ENCODE results near the gene RPGRIP1L.
A peak's percentile ranks its signal among the peaks of the same experiment; 100 is the strongest.
"Not testable (repeated sequence)": the region's sequence is repeated elsewhere in the genome, so short reads cannot be mapped to it uniquely, and the experiment has no call there.

Gene RPGRIP1L

GRCh38 chr16:53695070-53695469 lies 8.6 kb downstream of the RPGRIP1L start:
- Histone ChIP-seq H3K9me3 (no peaks in the 10 kb centered on the region), H3K4me3 (no peak overlapping the region), H3K4me1 (no peaks in the 10 kb centered on the region; the same call in 1 of the 2 replicates), H3K36me3 (replicated peaks) (peaks cover 7% of the 10 kb centered on the region; the same call in 1 of the 2 replicates), H3K27me3 (ENCODE audit: low read depth) (no peaks in the 10 kb centered on the region)
- no peak for DNase-seq (ENCODE audit: low spot score in 2 of 2)
- in situ Hi-C loops (cut with MboI; ENCODE audit: low sequenced_read_pairs) = no loop called here

DNA sequence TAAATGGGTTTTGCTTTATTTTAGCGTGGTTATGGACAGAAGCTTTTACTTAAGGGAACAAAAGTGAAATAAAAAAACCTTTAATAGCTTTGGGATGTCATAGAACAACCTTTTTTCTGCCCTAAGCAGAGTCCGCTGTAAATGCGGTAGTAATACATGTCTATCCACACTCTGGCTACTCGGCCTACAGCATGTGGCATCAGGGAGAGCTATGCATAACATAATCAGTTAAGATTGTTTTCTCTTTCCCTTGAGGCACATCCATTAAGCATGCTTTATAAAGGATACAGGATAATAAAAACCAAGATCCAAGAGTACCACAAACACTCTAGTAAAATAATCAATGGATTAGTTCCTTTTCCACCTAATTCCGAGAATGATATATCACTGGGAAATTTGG lies 10.3 kb downstream of the RPGRIP1L start:
- Histone ChIP-seq H3K36me3 (replicated peaks) (peaks cover 7% of the 10 kb centered on the region; the same call in 1 of the 2 replicates), H3K4me3 (no peak overlapping the region), H3K27me3 (ENCODE audit: low read depth) (no peaks in the 10 kb centered on the region), H3K4me1 (no peaks in the 10 kb centered on the region; the same call in 1 of the 2 replicates), H3K9me3 (no peaks in the 10 kb centered on the region)
- peak in 1 of 2 experiments; percentile 15 for DNase-seq (ENCODE audit: low spot score in 2 of 2)
- in situ Hi-C loops (cut with MboI; ENCODE audit: low sequenced_read_pairs) = no loop called here

GRCh38 chr16:53692146-53692545 lies 11.5 kb downstream of the RPGRIP1L start:
- Histone ChIP-seq H3K27me3 (ENCODE audit: low read depth) (no peaks in the 10 kb centered on the region), H3K36me3 (replicated peaks) (peaks cover 7% of the 10 kb centered on the region; the same call in 1 of the 2 replicates), H3K9me3 (no peaks in the 10 kb centered on the region), H3K4me1 (no peaks in the 10 kb centered on the region; the same call in 1 of the 2 replicates), H3K4me3 (no peak overlapping the region)
- in situ Hi-C loops (cut with MboI; ENCODE audit: low sequenced_read_pairs) = no loop called here
- peak in 1 of 2 experiments; percentile 33 for DNase-seq (ENCODE audit: low spot score in 2 of 2)

DNA sequence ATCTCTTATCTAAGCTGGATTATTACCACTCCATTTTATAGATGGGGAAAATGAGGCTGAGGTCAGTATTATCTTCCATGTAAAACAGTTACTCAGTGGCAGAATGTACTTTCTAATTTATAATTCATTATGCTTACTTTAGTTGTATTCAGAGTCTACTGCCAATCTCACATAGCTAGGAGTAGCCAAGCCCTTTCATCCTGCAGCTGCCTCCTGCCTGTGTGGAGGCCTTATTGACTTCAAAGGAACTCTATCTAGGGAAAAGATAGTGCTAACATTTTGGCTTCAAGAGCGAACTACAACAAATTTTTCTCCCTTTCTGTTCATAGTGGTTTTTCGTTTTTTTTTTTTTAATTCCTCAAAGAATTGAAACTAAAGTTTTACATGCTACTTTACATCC lies 12.9 kb downstream of the RPGRIP1L start:
- DNase-seq (ENCODE audit: low spot score in 2 of 2) = no peak
- Histone ChIP-seq H3K4me1 (no peaks in the 10 kb centered on the region; the same call in 1 of the 2 replicates), H3K27me3 (ENCODE audit: low read depth) (no peaks in the 10 kb centered on the region), H3K36me3 (replicated peaks) (peaks cover 11% of the 10 kb centered on the region; the same call in 1 of the 2 replicates), H3K4me3 (no peak overlapping the region), H3K9me3 (no peaks in the 10 kb centered on the region)
- in situ Hi-C loops (cut with MboI; ENCODE audit: low sequenced_read_pairs) = no loop called here

DNA sequence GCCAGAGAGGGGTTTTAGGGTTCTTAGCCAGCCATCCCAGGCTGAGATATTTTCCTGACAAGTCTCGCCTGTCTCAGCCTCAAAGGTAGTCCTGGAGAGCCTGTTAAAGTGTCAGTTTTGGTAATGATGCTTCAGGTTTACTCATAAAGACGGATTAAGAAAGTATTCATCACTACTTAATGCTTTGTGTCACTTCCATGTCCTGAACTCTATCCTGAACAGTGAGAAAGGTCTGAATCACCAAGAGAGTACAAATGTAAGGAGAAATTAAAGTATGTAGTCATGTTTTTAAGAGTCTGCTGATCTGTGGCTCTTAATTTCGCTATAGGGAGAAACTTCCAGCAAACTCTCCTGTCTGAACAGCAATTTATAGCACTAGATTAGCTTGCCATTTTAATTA lies 14.0 kb downstream of the RPGRIP1L start:
- H3K9me3 ChIP-seq = no peaks in the 10 kb centered on the region

DNA sequence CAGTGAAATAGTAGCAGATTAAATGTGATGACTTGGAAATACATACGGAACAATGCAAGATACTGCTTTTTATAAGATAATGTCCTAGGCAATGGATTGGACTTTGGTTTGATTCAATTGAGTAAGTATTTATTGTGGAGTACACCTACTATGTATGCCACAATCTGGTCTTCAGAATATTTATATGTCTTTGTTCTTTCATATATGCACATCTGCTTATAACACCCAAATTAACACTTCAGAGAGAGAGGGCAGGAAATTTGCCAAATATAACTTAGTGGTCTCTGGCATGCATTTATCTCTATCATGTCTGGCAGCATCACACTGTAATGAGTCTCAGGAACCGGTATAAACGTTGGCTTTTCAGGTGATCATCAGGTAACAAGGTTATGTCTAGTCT lies 16.9 kb downstream of the RPGRIP1L start:
- no peak for DNase-seq (ENCODE audit: low spot score in 2 of 2)
- H3K4me1 ChIP-seq = no peaks in the 10 kb centered on the region
- no peaks in the 10 kb centered on the region for H3K27me3 ChIP-seq (ENCODE audit: low read depth)
- no peak overlapping the region for H3K4me3 ChIP-seq
- H3K9me3 ChIP-seq = no peaks in the 10 kb centered on the region
- H3K36me3 ChIP-seq (replicated peaks) = peaks cover 5% of the 10 kb centered on the region; the same call in 1 of the 2 replicates
- in situ Hi-C loops (cut with MboI; ENCODE audit: low sequenced_read_pairs) = no loop called here

More for the DNA sequence above, 14.0 kb downstream of the RPGRIP1L start:
- no peaks in the 10 kb centered on the region for H3K27me3 ChIP-seq (ENCODE audit: low read depth)
- peaks cover 5% of the 10 kb centered on the region; the same call in 1 of the 2 replicates for H3K36me3 ChIP-seq (replicated peaks)
- H3K4me1 ChIP-seq = no peaks in the 10 kb centered on the region; the same call in 1 of the 2 replicates
- no peak overlapping the region for H3K4me3 ChIP-seq
- no peak for DNase-seq (ENCODE audit: low spot score in 2 of 2)
- in situ Hi-C loops (cut with MboI; ENCODE audit: low sequenced_read_pairs) = no loop called here

DNA sequence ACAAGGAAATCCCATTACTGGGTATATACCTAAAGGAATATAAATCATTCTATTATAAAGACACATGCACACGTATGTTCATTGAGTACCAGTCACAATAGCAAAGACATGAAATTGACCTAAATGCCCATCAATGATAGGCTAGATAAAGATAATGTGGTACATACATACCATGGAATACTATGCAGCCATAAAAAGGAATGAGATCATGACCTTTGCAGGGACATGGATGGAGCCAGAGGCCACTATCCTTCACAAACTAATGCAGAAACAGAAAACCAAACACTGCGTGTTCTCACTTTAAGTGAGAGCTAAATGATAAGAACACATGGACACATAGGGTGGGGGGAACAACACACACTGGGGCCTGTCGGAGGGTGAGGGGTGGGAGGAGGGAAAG lies 18.3 kb downstream of the RPGRIP1L start:
- DNase-seq (ENCODE audit: low spot score in 2 of 2); in situ Hi-C loops (cut with MboI; ENCODE audit: low sequenced_read_pairs): not testable (repeated sequence)

GRCh38 chr16:53681354-53681753 lies 22.3 kb downstream of the RPGRIP1L start:
- no peaks in the 10 kb centered on the region for H3K27me3 ChIP-seq (ENCODE audit: low read depth)
- no peaks in the 10 kb centered on the region for H3K36me3 ChIP-seq (replicated peaks)
- H3K9me3 ChIP-seq = no peaks in the 10 kb centered on the region
- H3K4me1 ChIP-seq = peaks cover 11% of the 10 kb centered on the region
- no peak overlapping the region for H3K4me3 ChIP-seq
- DNase-seq (ENCODE audit: low spot score in 2 of 2) = no peak
- in situ Hi-C loops (cut with MboI; ENCODE audit: low sequenced_read_pairs) = no loop called here

More for the DNA sequence above, 18.3 kb downstream of the RPGRIP1L start:
- not testable (repeated sequence) for H3K36me3 ChIP-seq (replicated peaks); H3K4me3 ChIP-seq; H3K9me3 ChIP-seq; H3K4me1 ChIP-seq; H3K27me3 ChIP-seq (ENCODE audit: low read depth)

- no peak for DNase-seq (ENCODE audit: low spot score in 2 of 2)
- in situ Hi-C loops (cut with MboI; ENCODE audit: low sequenced_read_pairs) = no loop called here
Measured at GRCh38 chr16:53680756-53681155, 22.9 kb downstream of the RPGRIP1L start.

DNA sequence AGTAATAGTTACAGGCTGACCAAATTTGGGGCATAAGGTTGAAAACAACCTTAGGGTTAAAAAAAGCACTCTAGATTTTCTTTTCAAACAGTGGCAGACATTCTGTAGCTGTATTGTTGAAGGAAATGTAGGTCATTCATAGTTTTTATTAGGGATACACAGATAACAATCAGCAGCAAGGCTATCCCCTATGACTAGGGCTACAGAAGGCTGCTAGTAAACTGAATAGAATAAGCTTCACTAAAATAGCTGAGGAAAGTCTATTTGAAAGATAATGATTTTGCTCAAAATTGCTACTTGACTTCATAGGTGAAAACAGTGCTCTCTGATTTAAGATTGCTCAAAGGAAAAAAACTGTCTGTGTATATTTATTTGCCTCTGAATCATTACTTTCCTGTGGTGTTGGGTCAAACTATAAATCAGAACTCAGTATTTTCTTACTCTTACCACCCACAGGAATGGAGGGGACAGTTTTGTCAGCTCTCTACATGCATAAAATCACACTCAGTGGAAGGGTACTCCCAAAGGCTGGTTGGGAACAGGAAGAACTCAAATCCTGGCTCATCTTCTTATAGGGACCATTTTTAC lies 24.8 kb downstream of the RPGRIP1L start:
- Histone ChIP-seq H3K4me3 (no peak overlapping the region), H3K36me3 (replicated peaks) (no peaks in the 10 kb centered on the region), H3K27me3 (ENCODE audit: low read depth) (no peaks in the 10 kb centered on the region), H3K4me1 (peaks cover 11% of the 10 kb centered on the region), H3K9me3 (no peaks in the 10 kb centered on the region)
- in situ Hi-C loops (cut with MboI; ENCODE audit: low sequenced_read_pairs) = no loop called here
- DNase-seq (ENCODE audit: low spot score in 2 of 2) = peak in 1 of 2 experiments; percentile 81

More at GRCh38 chr16:53680756-53681155, 22.9 kb downstream of the RPGRIP1L start:
- Histone ChIP-seq H3K9me3 (no peaks in the 10 kb centered on the region), H3K27me3 (ENCODE audit: low read depth) (no peaks in the 10 kb centered on the region), H3K4me3 (no peak overlapping the region), H3K36me3 (replicated peaks) (no peaks in the 10 kb centered on the region), H3K4me1 (peaks cover 11% of the 10 kb centered on the region)

DNA sequence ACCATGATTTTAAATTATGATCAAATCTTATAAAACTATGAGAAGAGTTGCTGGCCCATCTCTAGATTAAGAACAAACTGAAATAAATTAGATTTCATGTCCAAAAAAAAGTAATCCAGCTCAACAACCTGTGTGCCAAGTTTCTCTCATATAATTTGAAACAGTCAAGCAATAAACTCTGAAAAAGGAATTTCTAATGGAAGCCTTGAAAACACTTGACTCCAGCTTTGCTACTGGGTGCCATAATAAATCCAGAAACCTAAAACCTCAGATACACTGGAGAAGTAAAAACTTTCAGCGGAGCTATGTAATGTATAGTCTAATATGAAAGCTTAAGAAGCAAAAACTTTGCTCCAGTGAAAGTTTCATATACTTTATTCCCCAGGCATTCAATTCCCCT lies 25.5 kb downstream of the RPGRIP1L start:
- no peaks in the 10 kb centered on the region for H3K36me3 ChIP-seq (replicated peaks)
- no peaks in the 10 kb centered on the region for H3K27me3 ChIP-seq (ENCODE audit: low read depth)
- no peaks in the 10 kb centered on the region for H3K9me3 ChIP-seq
- H3K4me3 ChIP-seq = no peak overlapping the region
- DNase-seq (ENCODE audit: low spot score in 2 of 2) = no peak
- in situ Hi-C loops (cut with MboI; ENCODE audit: low sequenced_read_pairs) = no loop called here
- H3K4me1 ChIP-seq = peaks cover 11% of the 10 kb centered on the region

- peaks cover 14% of the 10 kb centered on the region for H3K4me1 ChIP-seq
- no peak overlapping the region for H3K4me3 ChIP-seq
- no peaks in the 10 kb centered on the region for H3K36me3 ChIP-seq (replicated peaks)
- H3K27me3 ChIP-seq (ENCODE audit: low read depth) = no peaks in the 10 kb centered on the region
- H3K9me3 ChIP-seq = no peaks in the 10 kb centered on the region
- no peak for DNase-seq (ENCODE audit: low spot score in 2 of 2)
- in situ Hi-C loops (cut with MboI; ENCODE audit: low sequenced_read_pairs) = no loop called here
Measured at GRCh38 chr16:53673189-53673588, 30.5 kb downstream of the RPGRIP1L start.

DNA sequence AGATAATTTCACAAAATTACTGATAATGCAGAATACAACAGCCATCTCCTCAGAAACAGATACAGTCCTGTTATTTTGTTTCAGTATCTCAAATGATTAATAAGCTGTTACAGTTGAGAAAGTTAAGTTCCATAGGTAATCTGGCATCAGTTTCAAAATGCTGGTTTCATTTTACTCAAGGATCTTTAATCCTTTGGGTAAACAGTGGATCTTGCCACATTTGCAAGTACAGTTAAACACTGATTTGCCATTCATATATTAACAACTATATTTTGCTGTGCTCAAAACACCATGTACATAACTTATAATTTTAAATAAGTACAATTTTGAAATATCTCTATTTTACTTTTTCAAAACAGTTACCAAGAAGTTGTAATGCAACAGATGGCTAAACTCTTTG lies 31.2 kb downstream of the RPGRIP1L start:
- DNase-seq (ENCODE audit: low spot score in 2 of 2) = peak in 1 of 2 experiments; percentile 77
- Histone ChIP-seq H3K9me3 (no peaks in the 10 kb centered on the region), H3K36me3 (replicated peaks) (no peaks in the 10 kb centered on the region), H3K4me3 (no peak overlapping the region), H3K27me3 (ENCODE audit: low read depth) (no peaks in the 10 kb centered on the region), H3K4me1 (peaks cover 14% of the 10 kb centered on the region)
- in situ Hi-C loops (cut with MboI; ENCODE audit: low sequenced_read_pairs) = no loop called here

- H3K36me3 ChIP-seq (replicated peaks) = no peaks in the 10 kb centered on the region
- no peaks in the 10 kb centered on the region for H3K9me3 ChIP-seq
- no peak overlapping the region for H3K4me3 ChIP-seq
- in situ Hi-C loops (cut with MboI; ENCODE audit: low sequenced_read_pairs) = no loop called here
- peaks cover 24% of the 10 kb centered on the region for H3K4me1 ChIP-seq
- DNase-seq (ENCODE audit: low spot score in 2 of 2) = no peak
- H3K27me3 ChIP-seq (ENCODE audit: low read depth) = no peaks in the 10 kb centered on the region
Measured at GRCh38 chr16:53668869-53669268, 34.8 kb downstream of the RPGRIP1L start.

Measured in HAP-1 (cell line).